ENCODE results near the gene ANXA9.

DNA sequence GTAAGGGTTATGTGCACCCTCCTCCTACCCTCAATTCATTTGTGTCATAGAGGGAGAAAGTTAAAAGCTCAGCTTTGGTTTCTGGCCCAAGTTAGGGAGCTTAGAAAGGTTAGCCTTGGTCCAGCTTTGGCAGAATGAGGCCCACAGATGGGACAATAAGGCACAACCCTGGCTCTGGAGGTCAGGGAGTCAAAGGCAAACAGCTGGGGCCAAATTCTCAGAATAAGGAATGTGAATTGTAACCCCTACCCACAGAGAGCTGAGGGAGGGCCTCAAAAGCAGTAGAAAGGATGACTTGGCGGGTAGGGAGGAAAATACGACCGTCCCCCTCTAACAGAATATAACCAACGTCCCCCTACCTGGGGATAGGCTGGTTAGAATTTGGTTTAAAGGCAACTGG lies 16.5 kb upstream of the ANXA9 start:
- TF ChIP-seq, protein P1, sequence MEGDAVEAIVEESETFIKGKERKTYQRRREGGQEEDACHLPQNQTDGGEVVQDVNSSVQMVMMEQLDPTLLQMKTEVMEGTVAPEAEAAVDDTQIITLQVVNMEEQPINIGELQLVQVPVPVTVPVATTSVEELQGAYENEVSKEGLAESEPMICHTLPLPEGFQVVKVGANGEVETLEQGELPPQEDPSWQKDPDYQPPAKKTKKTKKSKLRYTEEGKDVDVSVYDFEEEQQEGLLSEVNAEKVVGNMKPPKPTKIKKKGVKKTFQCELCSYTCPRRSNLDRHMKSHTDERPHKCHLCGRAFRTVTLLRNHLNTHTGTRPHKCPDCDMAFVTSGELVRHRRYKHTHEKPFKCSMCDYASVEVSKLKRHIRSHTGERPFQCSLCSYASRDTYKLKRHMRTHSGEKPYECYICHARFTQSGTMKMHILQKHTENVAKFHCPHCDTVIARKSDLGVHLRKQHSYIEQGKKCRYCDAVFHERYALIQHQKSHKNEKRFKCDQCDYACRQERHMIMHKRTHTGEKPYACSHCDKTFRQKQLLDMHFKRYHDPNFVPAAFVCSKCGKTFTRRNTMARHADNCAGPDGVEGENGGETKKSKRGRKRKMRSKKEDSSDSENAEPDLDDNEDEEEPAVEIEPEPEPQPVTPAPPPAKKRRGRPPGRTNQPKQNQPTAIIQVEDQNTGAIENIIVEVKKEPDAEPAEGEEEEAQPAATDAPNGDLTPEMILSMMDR (IDR thresholded peaks at IDR 0.05) = no peak
- TF ChIP-seq POLR2A (IDR thresholded peaks at IDR 0.05) = no peak
